MV-4-11 (cell line): ENCODE results near the gene SMG1.
"Not testable (repeated sequence)": the region's sequence is repeated elsewhere in the genome, so short reads cannot be mapped to it uniquely, and the experiment has no call there.

Experiments
- DNase-seq: peaks from one replicate; lab custom pipeline; 2025; lab: John Stamatoyannopoulos, UW

The SMG1 gene

GRCh38 chr16:18799500-18799899 lies 126.7 kb downstream of the SMG1 start:
- DNase-seq = no peak

GRCh38 chr16:18797746-18798145 lies 128.5 kb downstream of the SMG1 start:
- no peak for DNase-seq

- no peak for DNase-seq
These were observed 129.8 kb downstream of the SMG1 start for GRCh38 chr16:18796377-18796776.

- DNase-seq = peak; percentile 15
These were observed 133.3 kb downstream of the SMG1 start for GRCh38 chr16:18792836-18793433.

- peak; percentile 94 for DNase-seq
These were observed 136.1 kb downstream of the SMG1 start, which contains the start of gene RPS15A for GRCh38 chr16:18789850-18790706. TSS of gene RPS15A (minus strand) at chr16:18790334. CDS start at chr16:18789113, 1,221 bp downstream.

GRCh38 chr16:18789515-18789849 lies 136.7 kb downstream of the SMG1 start:
- no peak for DNase-seq

- no peak for DNase-seq
These were observed 137.2 kb downstream of the SMG1 start for GRCh38 chr16:18788828-18789514.

- DNase-seq = no peak
These were observed 141.1 kb downstream of the SMG1 start for GRCh38 chr16:18784917-18785623.

GRCh38 chr16:18783430-18784341 lies 142.5 kb downstream of the SMG1 start:
- no peak for DNase-seq

- DNase-seq = no peak
These were observed 143.3 kb downstream of the SMG1 start for GRCh38 chr16:18782697-18783429.

GRCh38 chr16:18781232-18781631 lies 145.0 kb downstream of the SMG1 start:
- DNase-seq = not testable (repeated sequence)

- DNase-seq = not testable (repeated sequence)
These were observed 145.7 kb downstream of the SMG1 start for GRCh38 chr16:18780460-18781026.

GRCh38 chr16:18777664-18778063 lies 148.5 kb downstream of the SMG1 start:
- DNase-seq = not testable (repeated sequence)

GRCh38 chr16:18776334-18776733 lies 149.9 kb downstream of the SMG1 start:
- DNase-seq = not testable (repeated sequence)

- DNase-seq = peak; percentile 90
These were observed 151.6 kb downstream of the SMG1 start for GRCh38 chr16:18774651-18775050.

- DNase-seq = not testable (repeated sequence)
These were observed 154.0 kb downstream of the SMG1 start for GRCh38 chr16:18772171-18772570.

- DNase-seq = not testable (repeated sequence)
These were observed 155.8 kb downstream of the SMG1 start for GRCh38 chr16:18770336-18770962.

GRCh38 chr16:18767217-18767616 lies 159.0 kb downstream of the SMG1 start:
- DNase-seq = not testable (repeated sequence)

- not testable (repeated sequence) for DNase-seq
These were observed 163.5 kb downstream of the SMG1 start for GRCh38 chr16:18762713-18763112.
